ENCODE results near the gene B3GNT4.

GRCh38 chr12:122189626-122190475, 13.7 kb upstream of the B3GNT4 start:
- TF ChIP-seq, protein P1, sequence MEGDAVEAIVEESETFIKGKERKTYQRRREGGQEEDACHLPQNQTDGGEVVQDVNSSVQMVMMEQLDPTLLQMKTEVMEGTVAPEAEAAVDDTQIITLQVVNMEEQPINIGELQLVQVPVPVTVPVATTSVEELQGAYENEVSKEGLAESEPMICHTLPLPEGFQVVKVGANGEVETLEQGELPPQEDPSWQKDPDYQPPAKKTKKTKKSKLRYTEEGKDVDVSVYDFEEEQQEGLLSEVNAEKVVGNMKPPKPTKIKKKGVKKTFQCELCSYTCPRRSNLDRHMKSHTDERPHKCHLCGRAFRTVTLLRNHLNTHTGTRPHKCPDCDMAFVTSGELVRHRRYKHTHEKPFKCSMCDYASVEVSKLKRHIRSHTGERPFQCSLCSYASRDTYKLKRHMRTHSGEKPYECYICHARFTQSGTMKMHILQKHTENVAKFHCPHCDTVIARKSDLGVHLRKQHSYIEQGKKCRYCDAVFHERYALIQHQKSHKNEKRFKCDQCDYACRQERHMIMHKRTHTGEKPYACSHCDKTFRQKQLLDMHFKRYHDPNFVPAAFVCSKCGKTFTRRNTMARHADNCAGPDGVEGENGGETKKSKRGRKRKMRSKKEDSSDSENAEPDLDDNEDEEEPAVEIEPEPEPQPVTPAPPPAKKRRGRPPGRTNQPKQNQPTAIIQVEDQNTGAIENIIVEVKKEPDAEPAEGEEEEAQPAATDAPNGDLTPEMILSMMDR (IDR thresholded peaks at IDR 0.05), result no peak
- TF ChIP-seq POLR2A (IDR thresholded peaks at IDR 0.05), result no peak

All from sigmoid colon (tissue), 3 donors.